Measurements from ENCODE around the gene FPR2. TPM values are rescaled to one million over a fixed set of nuclear protein-coding genes. Genes with fewer than 3 reads are reported as not detected.

FPR2 gene
- not detected for total RNA-seq

GRCh38 chr19:51760697-51761356 lies at the start of gene FPR2:
Gene FPR2, plus strand, starts transcription at chr19:51761180. Its CDS starts 7,479 bp downstream, at chr19:51768659.
- Mint-ChIP-seq H3K36me3 (ENCODE audit: low read depth) (no peaks in the 10 kb centered on the region), H3K27ac (no peak within 1 kb of the TSS), H3K9me3 (ENCODE audit: low read depth) (no peaks in the 10 kb centered on the region), H3K4me3 (no peak within 1 kb of the TSS), H3K4me1 (no peaks in the 10 kb centered on the region), H3K27me3 (peaks cover 33% of the 10 kb centered on the region)
- ATAC-seq (no peak), DNase-seq (no peak)
- intact Hi-C loops (cut with DNase I, micrococcal nuclease) = no loop called here
- POLR2A ChIA-PET = no interaction called here
- CTCF ChIA-PET = interaction anchor here (0.6 to 1.3 kb wide), 2 partner anchors 17 to 458 kb away, joined by 3 to 4 read pairs; no protein-coding TSS in a partner anchor

GRCh38 chr19:51711702-51712101 lies 49.3 kb upstream of the FPR2 start:
- H3K27me3 Mint-ChIP-seq = peaks cover 4% of the 10 kb centered on the region
- intact Hi-C loops (cut with DNase I, micrococcal nuclease) = loop anchor here (2.0 to 5.0 kb wide), 2 partner anchors 66 to 67 kb away; no protein-coding TSS in a partner anchor
- ChIA-PET CTCF (interaction anchor here (0.6 to 1.1 kb wide), 3 partner anchors 33 to 1443 kb away, joined by 3 read pairs; no protein-coding TSS in a partner anchor), POLR2A (no interaction called here)
- no peak overlapping the region for H3K27ac Mint-ChIP-seq
- ATAC-seq (no peak), DNase-seq (no peak)
- no peaks in the 10 kb centered on the region for H3K4me1 Mint-ChIP-seq
- H3K9me3 Mint-ChIP-seq (ENCODE audit: low read depth) = no peaks in the 10 kb centered on the region
- H3K36me3 Mint-ChIP-seq (ENCODE audit: low read depth) = peaks cover 13% of the 10 kb centered on the region
- H3K4me3 Mint-ChIP-seq = no peak overlapping the region

- Mint-ChIP-seq H3K36me3 (ENCODE audit: low read depth) (peaks cover 6% of the 10 kb centered on the region), H3K4me1 (no peaks in the 10 kb centered on the region), H3K9me3 (ENCODE audit: low read depth) (no peaks in the 10 kb centered on the region), H3K27ac (no peak overlapping the region), H3K27me3 (peaks cover 6% of the 10 kb centered on the region), H3K4me3 (no peak overlapping the region)
- intact Hi-C loops (cut with DNase I, micrococcal nuclease) = loop anchor here (2.0 to 5.0 kb wide), 2 partner anchors 65 to 66 kb away; no protein-coding TSS in a partner anchor
- ChIA-PET CTCF (interaction anchor here (0.6 kb wide), 1 partner anchor 33 kb away, joined by 3 read pairs; no protein-coding TSS in a partner anchor), POLR2A (no interaction called here)
- DNase-seq = peak; percentile 44
- no peak for ATAC-seq
Measured at GRCh38 chr19:51712461-51713081, 48.4 kb upstream of the FPR2 start.

- H3K4me1 Mint-ChIP-seq = no peaks in the 10 kb centered on the region
- POLR2A ChIA-PET = no interaction called here
- no peaks in the 10 kb centered on the region for H3K9me3 Mint-ChIP-seq (ENCODE audit: low read depth)
Measured at GRCh38 chr19:51713319-51714285, 47.4 kb upstream of the FPR2 start.

GRCh38 chr19:51714848-51715247 lies 46.1 kb upstream of the FPR2 start:
- no peak overlapping the region for H3K27ac Mint-ChIP-seq
- CTCF ChIA-PET = no interaction called here
- no peaks in the 10 kb centered on the region for H3K9me3 Mint-ChIP-seq (ENCODE audit: low read depth)
- H3K4me3 Mint-ChIP-seq = no peak overlapping the region
- POLR2A ChIA-PET = interaction anchor here (0.6 kb wide), 1 partner anchor 27 kb away, joined by 6 read pairs; no protein-coding TSS in a partner anchor
- H3K36me3 Mint-ChIP-seq (ENCODE audit: low read depth) = peaks cover 2% of the 10 kb centered on the region
- intact Hi-C loops (cut with DNase I, micrococcal nuclease) = loop anchor here in 1 of 2 experiments (5.0 kb wide), 1 partner anchor 62 kb away; no protein-coding TSS in a partner anchor
- peaks cover 2% of the 10 kb centered on the region for H3K4me1 Mint-ChIP-seq
- no peak for ATAC-seq
- peaks cover 15% of the 10 kb centered on the region for H3K27me3 Mint-ChIP-seq
- DNase-seq = no peak

More at GRCh38 chr19:51713319-51714285, 47.4 kb upstream of the FPR2 start:
- no peak overlapping the region for H3K4me3 Mint-ChIP-seq
- no peak for DNase-seq
- no peak for ATAC-seq
- H3K27me3 Mint-ChIP-seq = peaks cover 9% of the 10 kb centered on the region
- CTCF ChIA-PET = no interaction called here
- H3K36me3 Mint-ChIP-seq (ENCODE audit: low read depth) = peaks cover 2% of the 10 kb centered on the region
- H3K27ac Mint-ChIP-seq = no peak overlapping the region
- intact Hi-C loops (cut with DNase I, micrococcal nuclease) = loop anchor here (2.0 to 5.0 kb wide), 2 partner anchors 64 to 65 kb away; no protein-coding TSS in a partner anchor

- H3K27me3 Mint-ChIP-seq = peaks cover 20% of the 10 kb centered on the region
- ATAC-seq = no peak
- peaks cover 2% of the 10 kb centered on the region for H3K36me3 Mint-ChIP-seq (ENCODE audit: low read depth)
- intact Hi-C loops (cut with DNase I, micrococcal nuclease) = no loop called here
- POLR2A ChIA-PET = no interaction called here
- DNase-seq = no peak
- no peak overlapping the region for H3K4me3 Mint-ChIP-seq
- CTCF ChIA-PET = no interaction called here
- no peaks in the 10 kb centered on the region for H3K9me3 Mint-ChIP-seq (ENCODE audit: low read depth)
- peaks cover 2% of the 10 kb centered on the region for H3K4me1 Mint-ChIP-seq
- H3K27ac Mint-ChIP-seq = no peak overlapping the region
Measured at GRCh38 chr19:51715850-51716249, 45.1 kb upstream of the FPR2 start.

GRCh38 chr19:51716925-51717324 lies 44.1 kb upstream of the FPR2 start:
- H3K4me1 Mint-ChIP-seq = peaks cover 2% of the 10 kb centered on the region
- intact Hi-C loops (cut with DNase I, micrococcal nuclease) = no loop called here
- POLR2A ChIA-PET = no interaction called here
- peaks cover 26% of the 10 kb centered on the region for H3K27me3 Mint-ChIP-seq
- no peak overlapping the region for H3K27ac Mint-ChIP-seq
- no peaks in the 10 kb centered on the region for H3K9me3 Mint-ChIP-seq (ENCODE audit: low read depth)
- peaks cover 2% of the 10 kb centered on the region for H3K36me3 Mint-ChIP-seq (ENCODE audit: low read depth)
- ATAC-seq = no peak
- no peak overlapping the region for H3K4me3 Mint-ChIP-seq
- CTCF ChIA-PET = no interaction called here
- DNase-seq = no peak

GRCh38 chr19:51719251-51719988 lies 41.6 kb upstream of the FPR2 start:
- H3K9me3 Mint-ChIP-seq (ENCODE audit: low read depth) = no peaks in the 10 kb centered on the region
- ChIA-PET CTCF (interaction anchor here (0.6 kb wide), 1 partner anchor 410 kb away, joined by 4 read pairs; no protein-coding TSS in a partner anchor), POLR2A (no interaction called here)
- ATAC-seq (no peak), DNase-seq (no peak)
- no peaks in the 10 kb centered on the region for H3K36me3 Mint-ChIP-seq (ENCODE audit: low read depth)
- H3K4me3 Mint-ChIP-seq = no peak overlapping the region
- H3K27ac Mint-ChIP-seq = no peak overlapping the region
- intact Hi-C loops (cut with DNase I, micrococcal nuclease) = no loop called here
- H3K27me3 Mint-ChIP-seq = peaks cover 38% of the 10 kb centered on the region
- H3K4me1 Mint-ChIP-seq = peaks cover 2% of the 10 kb centered on the region

- H3K36me3 Mint-ChIP-seq (ENCODE audit: low read depth) = no peaks in the 10 kb centered on the region
- CTCF ChIA-PET = no interaction called here
- DNase-seq (no peak), ATAC-seq (no peak)
- no peaks in the 10 kb centered on the region for H3K9me3 Mint-ChIP-seq (ENCODE audit: low read depth)
- no peak overlapping the region for H3K27ac Mint-ChIP-seq
- peaks cover 2% of the 10 kb centered on the region for H3K4me1 Mint-ChIP-seq
- POLR2A ChIA-PET = no interaction called here
- intact Hi-C loops (cut with DNase I, micrococcal nuclease) = no loop called here
- peaks cover 46% of the 10 kb centered on the region for H3K27me3 Mint-ChIP-seq
- no peak overlapping the region for H3K4me3 Mint-ChIP-seq
Measured at GRCh38 chr19:51721905-51722304, 39.1 kb upstream of the FPR2 start.

- Mint-ChIP-seq H3K27ac (no peak overlapping the region), H3K36me3 (ENCODE audit: low read depth) (no peaks in the 10 kb centered on the region), H3K4me1 (peaks cover 2% of the 10 kb centered on the region), H3K27me3 (peaks cover 52% of the 10 kb centered on the region), H3K4me3 (no peak overlapping the region), H3K9me3 (ENCODE audit: low read depth) (no peaks in the 10 kb centered on the region)
- ChIA-PET POLR2A (no interaction called here), CTCF (no interaction called here)
- intact Hi-C loops (cut with DNase I, micrococcal nuclease) = no loop called here
- no peak for DNase-seq
- no peak for ATAC-seq
Measured at GRCh38 chr19:51722492-51722891, 38.5 kb upstream of the FPR2 start.

- DNase-seq (no peak), ATAC-seq (no peak)
- Mint-ChIP-seq H3K4me1 (no peaks in the 10 kb centered on the region), H3K9me3 (ENCODE audit: low read depth) (no peaks in the 10 kb centered on the region), H3K27me3 (peaks cover 47% of the 10 kb centered on the region), H3K27ac (no peak overlapping the region), H3K36me3 (ENCODE audit: low read depth) (no peaks in the 10 kb centered on the region), H3K4me3 (no peak overlapping the region)
- ChIA-PET CTCF (no interaction called here), POLR2A (no interaction called here)
- intact Hi-C loops (cut with DNase I, micrococcal nuclease) = no loop called here
Measured at GRCh38 chr19:51724543-51724942, 36.4 kb upstream of the FPR2 start.

Measured in activated CD4-positive, alpha-beta T cell treated with anti-CD3 and anti-CD28 coated beads for 36 hours (primary cell).